Upper lobe of left lung (tissue), 4 donors: ENCODE measurements around the gene NLRC4.

Experiments used
- CTCF ChIP-seq, 6 experiments: fragments of 450-650 bp in 4 of 6; fragments of 200-600 bp in 2 of 6; sonication (generic) in 2 of 6; IDR thresholded peaks; one replicate each; pipeline ENCODE4 v1.5.1; 2016 to 2019; ENCODE audit warnings: antibody characterized with exemption in 6 of 6
- POLR2A ChIP-seq, 4 donors: fragments of 450-650 bp; IDR thresholded peaks; one replicate each; pipeline ENCODE4 v1.5.1; 2016 to 2017; ENCODE audit warnings: antibody characterized with exemption in 4 of 4, mild to moderate bottlenecking in 2 of 4

DNA sequence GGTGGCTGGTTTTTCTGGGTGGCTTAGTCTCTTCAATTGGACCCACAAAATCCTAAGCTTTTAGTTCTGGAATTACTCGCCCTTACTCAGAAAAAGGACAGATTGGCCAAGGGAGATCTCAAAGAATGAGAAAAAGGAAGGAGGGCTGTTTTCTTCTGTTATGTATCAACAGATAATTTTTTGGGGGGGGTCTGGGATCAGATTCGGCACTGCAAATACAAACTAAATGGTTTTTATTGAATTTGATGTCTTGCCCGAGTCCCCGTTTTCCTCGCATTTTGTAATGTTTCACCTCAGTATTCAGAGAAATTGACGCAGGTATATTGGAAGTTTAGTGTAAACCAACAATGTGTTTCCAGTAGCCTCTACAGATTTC lies 13.8 kb upstream of the NLRC4 start:
- TF ChIP-seq CTCF (IDR thresholded peaks at IDR 0.05) (no peak), POLR2A (IDR thresholded peaks at IDR 0.05) (no peak)
